Activated CD4-positive, alpha-beta T cell treated with anti-CD3 and anti-CD28 coated beads, Interleukin-2, amount 50 U/mL, for 4 hours (primary cell): ENCODE results near the gene LTN1.
"Not testable (repeated sequence)": the region's sequence is repeated elsewhere in the genome, so short reads cannot be mapped to it uniquely, and the experiment has no call there.

Source experiments
- DNase-seq, 2 experiments: peaks; one replicate each; pipeline ENCODE4 v3.0.0-alpha.2; 2020

The LTN1 gene, protein sequence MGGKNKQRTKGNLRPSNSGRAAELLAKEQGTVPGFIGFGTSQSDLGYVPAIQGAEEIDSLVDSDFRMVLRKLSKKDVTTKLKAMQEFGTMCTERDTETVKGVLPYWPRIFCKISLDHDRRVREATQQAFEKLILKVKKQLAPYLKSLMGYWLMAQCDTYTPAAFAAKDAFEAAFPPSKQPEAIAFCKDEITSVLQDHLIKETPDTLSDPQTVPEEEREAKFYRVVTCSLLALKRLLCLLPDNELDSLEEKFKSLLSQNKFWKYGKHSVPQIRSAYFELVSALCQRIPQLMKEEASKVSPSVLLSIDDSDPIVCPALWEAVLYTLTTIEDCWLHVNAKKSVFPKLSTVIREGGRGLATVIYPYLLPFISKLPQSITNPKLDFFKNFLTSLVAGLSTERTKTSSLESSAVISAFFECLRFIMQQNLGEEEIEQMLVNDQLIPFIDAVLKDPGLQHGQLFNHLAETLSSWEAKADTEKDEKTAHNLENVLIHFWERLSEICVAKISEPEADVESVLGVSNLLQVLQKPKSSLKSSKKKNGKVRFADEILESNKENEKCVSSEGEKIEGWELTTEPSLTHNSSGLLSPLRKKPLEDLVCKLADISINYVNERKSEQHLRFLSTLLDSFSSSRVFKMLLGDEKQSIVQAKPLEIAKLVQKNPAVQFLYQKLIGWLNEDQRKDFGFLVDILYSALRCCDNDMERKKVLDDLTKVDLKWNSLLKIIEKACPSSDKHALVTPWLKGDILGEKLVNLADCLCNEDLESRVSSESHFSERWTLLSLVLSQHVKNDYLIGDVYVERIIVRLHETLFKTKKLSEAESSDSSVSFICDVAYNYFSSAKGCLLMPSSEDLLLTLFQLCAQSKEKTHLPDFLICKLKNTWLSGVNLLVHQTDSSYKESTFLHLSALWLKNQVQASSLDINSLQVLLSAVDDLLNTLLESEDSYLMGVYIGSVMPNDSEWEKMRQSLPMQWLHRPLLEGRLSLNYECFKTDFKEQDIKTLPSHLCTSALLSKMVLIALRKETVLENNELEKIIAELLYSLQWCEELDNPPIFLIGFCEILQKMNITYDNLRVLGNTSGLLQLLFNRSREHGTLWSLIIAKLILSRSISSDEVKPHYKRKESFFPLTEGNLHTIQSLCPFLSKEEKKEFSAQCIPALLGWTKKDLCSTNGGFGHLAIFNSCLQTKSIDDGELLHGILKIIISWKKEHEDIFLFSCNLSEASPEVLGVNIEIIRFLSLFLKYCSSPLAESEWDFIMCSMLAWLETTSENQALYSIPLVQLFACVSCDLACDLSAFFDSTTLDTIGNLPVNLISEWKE (N-terminal part only)

DNA sequence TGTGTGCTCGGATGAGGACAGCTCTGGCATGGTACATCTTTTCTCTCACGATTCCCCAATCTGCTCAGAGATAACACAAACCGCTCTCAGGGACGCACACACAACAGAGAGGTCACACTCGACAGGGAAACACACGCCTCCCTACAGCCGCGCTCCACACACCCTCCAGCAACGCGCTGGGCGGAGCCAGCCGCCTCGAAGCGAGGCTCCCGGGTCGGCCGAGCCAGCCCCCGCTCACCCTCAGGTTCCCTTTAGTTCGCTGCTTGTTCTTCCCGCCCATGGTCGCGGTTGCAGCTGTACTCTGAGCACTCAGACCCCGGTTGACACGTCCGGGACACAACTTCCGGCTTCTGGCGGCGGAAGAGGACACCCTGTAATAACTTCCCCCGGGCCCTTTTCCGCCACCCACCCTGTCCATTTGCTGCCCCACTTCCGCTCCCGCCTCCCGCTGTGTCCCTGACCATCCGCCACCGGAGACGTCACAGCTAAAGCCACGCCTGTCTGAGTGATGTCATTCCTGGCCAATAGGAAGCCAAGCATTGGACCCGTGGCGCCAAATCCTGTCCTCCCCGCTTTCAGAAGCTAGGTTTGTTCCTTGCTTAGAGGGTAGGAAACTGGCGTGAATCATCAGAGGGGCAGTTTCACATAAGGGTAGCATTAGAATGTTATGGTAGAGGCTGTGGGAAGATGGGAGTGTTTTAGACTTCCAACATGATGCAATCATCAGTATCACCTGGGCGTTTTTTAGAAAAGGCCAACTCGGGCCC lies at the start of gene LTN1:
Gene LTN1, minus strand, starts transcription at position 352 of the 767 bp plus-strand sequence. Its CDS starts 72 bp downstream, at position 280.
- peak; percentile 99 for DNase-seq

DNA sequence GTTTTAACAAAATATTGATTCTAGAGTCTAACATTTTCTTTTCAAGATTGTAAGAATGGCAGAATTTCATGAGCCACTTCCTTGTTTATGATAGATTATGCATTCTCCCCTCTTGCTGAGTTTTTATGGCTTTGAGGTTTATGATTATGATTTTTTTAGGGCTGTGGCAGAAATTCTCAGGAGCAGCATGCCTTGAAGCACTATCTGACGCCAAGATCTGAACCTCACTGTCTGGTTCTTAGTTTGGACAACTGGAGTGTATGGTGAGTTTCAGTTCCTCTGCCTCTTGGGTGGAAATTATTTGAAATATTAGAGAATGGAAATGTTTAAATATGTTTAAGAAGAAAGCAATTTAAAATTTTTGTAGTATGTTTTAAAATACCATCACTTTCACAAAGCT lies 42.0 kb upstream of the LTN1 start:
- DNase-seq, result no peak

DNA sequence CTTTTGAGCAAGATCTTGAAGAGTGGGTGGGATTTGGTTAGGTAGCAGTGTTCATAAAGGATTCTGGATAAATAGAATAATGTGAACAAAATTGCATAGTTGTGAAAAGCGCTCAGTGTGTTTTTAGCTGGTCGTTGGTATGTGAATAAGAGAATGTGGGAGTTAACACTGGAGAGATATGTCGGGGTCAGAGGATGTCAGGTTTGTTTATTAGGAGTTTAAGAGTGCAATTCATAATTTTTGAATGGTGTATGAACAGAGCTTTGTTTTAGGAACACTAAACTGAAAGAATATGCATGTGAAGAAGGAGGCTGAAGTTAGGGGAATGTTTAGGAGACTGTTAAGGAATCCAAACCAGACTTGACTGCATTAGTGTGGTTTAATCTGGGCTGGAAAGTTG lies 41.2 kb upstream of the LTN1 start:
- no peak for DNase-seq

DNA sequence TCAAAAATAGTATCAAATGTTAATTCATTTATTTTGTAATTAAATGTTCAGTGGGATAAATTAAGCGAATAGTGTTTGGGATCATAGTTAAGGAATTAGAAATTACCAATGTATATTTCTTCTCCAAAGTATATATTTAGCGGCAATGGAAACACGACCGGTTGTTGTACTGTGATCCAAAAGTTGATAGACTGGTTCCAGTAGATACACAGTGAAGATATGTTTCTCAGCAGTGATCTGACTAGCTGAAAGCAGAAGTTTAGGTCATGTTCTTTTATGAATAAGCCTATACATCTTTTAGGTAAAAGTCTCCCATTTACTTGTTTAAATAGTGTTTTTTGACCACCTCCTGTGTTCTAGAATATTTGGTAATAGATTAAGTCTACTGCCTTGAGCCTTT lies 40.6 kb upstream of the LTN1 start:
- no peak for DNase-seq

DNA sequence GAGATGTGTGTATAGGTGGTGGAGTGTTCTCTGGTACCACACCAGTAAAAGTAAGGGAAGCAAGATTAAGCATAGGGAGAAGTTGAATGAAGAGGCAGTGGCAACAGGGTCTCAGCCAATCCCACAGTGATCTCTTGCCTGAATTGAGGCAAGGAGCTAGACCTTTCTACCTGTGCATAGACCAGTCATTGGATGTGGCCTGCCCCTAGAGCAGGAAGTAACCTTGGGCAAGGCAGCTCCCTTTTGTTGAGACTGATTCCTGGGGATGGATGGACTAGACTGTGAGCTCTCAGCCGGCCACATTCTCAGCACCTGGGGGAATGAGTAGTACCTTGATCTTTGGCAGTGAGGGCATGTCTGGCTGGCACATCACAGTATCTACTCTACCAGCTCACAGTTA lies 38.2 kb upstream of the LTN1 start:
- DNase-seq, result no peak

DNA sequence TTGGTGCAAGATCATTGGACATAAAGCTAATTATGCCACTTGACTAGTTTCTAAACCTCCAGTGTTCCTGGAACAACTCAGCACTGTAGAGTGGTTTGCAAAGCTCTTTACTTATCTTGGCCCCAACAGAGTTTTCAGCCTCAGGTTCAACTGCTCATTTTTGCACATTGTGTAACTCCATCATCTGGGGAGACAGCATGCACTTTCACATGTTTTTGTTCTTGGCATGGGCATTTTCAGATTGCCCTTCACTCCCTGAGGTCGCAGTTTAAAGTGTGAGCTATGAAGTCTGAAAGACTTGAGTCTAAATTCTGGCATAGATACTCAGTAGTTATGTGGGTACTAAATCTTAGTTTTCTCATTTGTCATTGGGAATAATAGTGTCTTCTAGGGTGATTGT lies 36.8 kb upstream of the LTN1 start:
- no peak for DNase-seq

DNA sequence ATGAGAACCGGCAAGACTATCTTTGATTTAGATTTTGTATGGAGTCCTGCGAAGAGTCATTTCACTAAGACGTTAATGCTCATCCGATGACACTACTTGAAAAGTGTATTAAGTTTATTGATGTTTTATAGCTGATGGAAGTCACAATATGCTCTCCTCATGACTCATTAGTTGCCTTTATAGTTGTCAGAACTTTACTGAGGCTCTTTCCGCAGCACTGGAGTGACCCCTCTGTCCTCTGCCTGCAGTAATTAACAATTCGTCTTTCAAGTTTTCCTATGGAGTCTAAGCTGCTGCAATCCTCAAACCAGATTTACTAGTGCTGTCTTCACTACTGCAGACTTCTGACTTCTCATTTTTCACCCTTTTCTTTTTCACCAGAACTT lies 32.6 kb upstream of the LTN1 start:
- DNase-seq, result no peak

DNA sequence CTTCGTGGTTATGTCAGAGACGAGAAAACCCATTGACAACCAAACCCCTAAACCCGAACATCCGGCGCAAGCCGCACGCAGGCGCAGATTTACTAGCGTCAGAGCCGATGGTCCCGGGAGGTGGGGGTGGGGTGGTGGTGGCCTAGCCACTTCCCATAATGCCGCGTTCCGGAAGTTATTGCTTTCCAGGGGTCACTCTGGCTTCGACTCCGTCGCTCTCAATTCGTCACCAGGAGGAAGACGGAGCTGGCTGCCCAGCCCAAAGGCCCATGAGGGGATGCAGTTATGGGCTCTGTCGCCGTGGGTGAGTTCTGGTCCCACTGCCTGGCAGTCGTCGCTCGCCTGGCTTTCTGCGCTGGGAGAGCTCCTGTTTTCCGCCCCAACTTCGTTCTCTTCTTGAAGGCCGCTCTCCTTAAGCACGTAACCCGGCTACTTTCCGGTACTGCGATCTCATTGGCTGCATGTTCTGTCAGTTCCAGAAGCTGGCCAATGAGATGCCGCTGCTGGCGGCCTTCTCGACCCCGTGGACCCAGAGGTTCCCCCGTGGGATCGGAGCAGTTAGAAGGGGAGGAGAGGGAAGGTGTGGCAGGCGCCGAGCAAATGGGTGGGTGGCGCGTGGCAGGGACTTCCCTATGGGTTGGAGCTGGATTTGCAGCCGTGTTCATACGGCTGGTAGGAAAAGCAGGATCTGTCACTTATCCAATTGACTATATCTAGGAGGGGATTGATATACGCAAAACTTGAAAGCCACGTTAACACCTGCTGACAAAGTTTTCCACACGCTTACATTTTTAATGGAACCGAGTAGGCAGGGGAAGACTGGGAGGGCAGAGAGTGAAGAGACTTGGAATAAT lies 32.0 kb upstream of the LTN1 start, which contains the start of gene USP16:
Gene USP16, plus strand, starts transcription at position 195 of the 854 bp plus-strand sequence. CDS start 3,246 bp downstream, outside the sequence.
- peak; percentile 88 for DNase-seq

DNA sequence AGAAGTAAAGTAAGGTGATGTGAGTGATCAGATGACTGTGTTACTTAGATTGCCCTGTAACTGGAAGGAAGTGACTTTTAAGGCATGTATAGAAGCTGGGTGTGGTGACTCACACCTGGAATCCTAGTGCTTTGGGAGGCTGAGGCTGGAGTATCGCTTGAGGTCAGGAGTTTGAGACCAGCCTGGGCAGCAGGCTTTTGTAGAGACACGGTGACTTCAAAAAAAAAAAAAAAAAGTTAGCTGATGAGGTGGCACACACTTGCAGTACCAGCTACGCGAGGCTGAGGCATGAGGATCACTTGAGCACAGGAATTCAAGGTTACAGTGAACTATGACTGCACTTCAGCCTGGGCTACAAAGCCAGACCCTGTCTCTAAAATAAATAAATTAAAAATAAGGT lies 29.5 kb upstream of the LTN1 start:
- DNase-seq, result no peak

DNA sequence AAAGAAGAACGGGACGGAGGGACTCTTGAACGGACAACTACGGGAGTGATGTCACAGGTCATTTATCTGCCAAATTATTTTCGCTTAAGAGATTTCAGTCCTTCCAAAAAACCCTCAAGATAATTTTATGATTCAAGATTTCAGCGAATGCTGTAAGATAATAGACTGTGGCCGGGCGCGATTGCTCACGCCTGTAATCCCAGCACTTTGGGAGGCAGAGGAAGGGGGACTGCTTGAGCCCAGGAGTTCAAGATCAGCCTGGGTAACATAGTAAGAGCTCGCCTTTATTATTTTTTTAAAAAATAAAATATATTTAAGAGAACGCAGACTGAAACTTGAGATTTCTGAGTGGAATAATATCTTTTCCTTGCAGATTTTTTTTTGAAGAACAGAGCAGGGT lies 25.9 kb upstream of the LTN1 start:
- no peak for DNase-seq

DNA sequence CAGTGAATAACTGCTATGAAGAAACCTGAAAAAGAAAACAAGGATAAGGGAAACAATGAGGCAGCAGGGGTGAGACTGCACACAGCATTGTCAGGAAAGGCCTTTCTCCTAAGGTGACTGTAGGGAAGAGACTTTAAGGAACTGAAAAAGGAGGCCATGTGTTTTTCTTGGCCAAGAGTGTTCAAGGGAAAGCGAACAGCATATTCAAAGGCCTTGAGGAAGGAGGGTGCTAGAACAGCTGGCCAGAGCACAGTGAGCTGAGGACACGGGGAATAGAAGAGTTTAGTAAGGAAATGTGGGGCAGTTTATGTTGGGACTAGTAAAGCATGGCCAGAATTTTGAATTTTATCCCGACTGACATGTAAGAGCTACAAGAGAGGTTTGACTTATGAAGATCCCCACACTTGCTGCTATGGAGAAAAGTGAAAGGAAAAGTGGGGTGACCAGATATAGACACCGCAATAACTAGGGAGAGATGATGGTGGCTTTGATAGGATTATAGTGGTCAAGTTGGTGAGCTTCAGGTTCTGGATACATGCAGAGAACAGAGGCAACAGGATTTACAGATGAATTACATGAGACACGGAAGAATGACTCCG lies 25.1 kb upstream of the LTN1 start:
- DNase-seq, result no peak

DNA sequence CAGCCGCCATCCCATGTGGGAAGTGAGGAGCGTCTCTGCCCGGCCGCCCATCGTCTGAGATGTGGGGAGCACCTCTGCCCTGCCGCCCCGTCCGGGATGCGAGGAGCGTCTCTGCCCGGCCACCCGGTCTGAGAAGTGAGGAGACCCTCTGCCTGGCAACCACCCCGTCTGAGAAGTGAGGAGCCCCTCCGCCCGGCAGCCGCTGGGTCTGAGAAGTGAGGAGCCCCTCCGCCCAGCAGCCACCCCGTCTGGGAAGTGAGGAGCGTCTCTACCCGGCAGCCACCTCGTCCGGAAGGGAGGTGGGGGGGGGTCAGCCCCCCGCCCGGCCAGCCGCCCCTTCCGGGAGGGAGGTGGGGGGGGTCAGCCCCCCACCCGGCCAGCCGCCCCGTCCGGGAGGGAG lies 18.6 kb upstream of the LTN1 start:
- not testable (repeated sequence) for DNase-seq

DNA sequence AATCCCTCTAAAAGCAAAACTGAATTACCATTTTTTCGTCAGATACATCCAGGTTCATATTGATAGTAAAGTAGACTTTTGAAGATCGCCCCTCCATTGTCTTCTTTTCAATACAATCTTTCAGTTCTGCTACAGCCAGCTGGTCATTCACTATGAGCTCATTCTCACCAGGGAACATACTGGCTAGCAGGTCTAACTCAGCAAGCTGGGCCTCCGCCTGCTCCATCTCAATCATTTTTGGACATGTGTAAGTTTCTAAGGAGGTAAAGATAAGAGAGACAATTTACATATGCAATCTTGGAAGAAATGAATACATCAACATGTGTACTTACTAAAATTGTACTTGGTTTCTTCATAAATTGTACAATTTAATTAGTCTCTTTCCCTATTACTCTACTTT lies 15.7 kb upstream of the LTN1 start:
- DNase-seq, result no peak

DNA sequence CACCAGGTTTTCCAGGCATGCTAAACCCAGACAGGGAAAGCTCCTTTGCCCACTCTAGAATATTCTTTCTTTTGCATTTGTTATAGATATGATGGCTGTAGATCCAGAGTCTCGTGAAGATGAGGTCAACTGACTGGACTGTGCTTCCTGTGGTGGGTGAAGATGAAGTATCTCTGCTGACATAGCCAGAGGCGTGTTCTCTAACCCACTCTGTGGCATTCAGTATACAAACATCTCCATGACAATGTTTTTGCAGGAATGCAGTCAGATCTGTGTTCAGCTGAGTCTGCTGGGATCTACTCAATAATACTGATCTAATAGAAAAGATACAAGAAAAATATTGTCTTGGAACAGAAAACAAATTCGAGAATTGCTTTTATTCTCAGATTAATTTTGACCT lies 15.1 kb upstream of the LTN1 start:
- DNase-seq, result no peak

DNA sequence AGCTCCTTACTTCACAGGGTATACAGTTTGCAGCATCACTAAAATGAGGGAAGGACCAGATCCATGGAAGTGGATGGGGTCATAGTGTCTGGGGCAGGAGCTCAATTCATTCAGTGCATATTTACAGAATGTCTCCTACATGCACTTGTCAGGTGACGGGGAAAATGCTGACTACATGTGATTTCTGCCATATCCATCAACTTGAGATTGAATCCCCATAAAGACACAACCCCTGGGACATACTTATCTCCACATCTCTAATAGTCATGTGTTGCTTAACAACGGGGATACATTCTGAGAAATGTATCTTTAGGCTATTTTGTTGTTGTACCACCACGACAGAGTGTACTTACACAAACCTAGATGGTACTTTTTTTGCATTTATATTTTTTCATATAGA lies 14.5 kb upstream of the LTN1 start:
- DNase-seq, result no peak

DNA sequence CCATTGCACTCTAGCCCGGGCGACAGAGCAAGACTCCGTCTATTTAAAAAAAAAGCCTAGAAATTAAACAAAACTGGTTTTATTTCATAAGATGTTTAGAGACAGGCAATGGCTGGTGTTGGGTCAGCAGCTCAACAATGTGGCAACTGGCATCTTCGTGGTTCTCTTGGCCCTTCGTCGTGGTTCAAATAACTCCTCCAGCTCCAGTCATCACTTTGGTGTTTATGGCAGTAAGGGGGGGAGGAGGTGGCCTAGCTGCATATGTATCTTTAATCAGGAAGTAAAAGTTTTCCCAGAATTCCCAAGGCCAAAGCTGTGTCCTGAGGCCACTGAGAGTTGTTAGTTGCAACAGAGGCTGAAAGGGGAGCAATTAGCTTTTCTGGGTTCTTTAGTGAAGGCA lies 13.0 kb upstream of the LTN1 start:
- DNase-seq, result no peak

DNA sequence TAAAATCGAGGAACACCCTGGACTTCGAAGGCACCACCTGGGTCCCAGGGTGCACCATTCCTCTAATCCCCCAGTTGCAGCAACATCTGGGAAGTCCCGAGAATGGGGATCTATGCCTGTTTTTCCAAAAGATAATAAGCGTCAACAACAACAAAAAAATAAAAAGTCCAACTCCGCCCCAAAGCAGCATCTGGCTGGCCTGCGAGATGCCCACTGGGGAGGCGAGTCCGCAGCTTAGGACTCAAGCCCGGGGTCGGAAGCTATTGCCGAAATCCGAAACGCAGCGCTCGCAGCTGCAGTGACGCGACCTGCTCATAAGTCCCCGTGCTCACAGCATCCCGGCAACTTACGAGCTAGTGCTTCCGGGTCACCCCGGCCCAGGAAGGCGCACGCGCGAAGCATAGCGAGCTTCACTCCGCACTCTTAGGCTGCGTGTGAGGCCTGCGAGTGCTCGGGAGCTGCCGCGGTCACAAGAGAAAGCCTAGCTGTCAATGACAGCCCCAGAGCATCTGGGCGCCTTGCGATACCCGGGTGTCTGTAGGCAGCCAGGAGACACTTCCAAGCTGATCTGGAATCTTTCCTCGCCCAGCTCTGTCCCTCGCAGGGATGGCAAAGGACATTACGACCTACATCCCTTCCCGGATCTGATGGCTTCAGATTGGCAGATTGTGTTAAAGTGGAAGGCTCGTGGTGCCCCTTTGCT lies 9.9 kb upstream of the LTN1 start:
- peak; percentile 94 for DNase-seq

DNA sequence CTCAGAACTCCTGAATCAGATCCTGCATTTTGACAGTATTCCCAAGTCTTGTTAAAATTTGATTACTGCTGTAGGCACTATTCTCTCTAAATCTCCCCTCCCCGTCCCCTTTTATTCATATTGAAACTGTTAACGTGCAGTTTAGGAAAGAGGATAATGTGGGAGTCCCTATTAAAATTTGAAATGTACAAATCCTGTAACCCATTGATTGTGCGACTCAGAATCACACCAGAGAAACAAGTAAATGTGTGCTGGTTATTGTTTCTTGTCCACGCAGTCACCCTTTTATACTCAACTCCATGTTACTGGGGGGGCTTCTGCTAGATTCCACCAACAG lies 584 bp upstream of the LTN1 start:
- DNase-seq, result no peak

DNA sequence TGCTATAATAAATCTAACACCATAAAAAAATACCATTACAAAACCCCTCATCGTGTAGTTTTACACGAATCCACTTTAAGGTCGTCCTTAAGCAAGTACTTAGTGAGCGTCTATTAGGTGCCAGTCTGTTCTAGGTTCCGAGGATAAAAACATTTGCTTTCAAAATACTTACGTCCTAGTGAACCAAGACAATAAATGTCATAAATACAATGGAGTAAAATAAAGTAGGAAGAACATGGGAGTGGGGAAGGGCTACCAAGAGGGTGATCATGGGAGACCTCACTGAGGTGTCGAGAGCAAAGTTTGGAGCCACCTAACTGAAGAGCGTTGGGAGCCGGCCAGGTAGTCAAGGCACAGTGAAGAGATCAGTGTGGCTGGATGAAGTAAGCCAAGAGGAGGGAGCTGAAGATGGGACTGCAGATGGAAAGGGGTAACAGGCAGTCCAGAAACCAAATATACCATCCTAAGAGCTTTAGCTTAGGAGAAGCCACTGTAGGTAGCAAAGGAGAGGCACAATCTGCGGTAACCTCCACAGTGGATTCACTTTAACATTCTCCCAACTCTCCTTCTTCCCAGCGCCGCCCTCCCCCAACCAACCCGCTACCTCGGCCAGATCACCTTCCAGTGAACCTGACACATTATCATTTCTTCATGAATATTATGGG lies 684 bp downstream of the LTN1 start:
- no peak for DNase-seq

DNA sequence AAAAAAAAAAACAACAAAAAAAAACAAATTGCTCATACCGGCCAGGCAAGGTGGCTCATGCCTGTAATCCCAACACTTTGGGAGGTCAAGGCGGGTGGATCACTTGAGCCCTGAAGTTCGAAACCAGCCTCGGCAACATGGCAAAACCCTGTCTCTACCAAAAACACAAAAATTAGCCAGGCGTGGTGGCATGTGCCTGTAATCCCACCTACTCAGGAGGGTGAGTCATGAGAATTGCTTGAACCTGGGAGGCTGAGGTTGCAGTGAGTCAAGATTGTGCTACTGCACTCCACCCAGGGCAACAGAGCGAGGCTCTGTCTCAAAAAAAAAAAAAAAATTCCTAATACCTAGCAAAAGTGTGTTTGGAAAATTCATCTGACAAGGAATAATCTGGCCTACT lies 4.5 kb downstream of the LTN1 start:
- DNase-seq, result not testable (repeated sequence)
